Stimulated activated CD8-positive, alpha-beta memory T cell treated with anti-CD3 and anti-CD28 coated beads, Interleukin-7, amount 100 ng/mL, for 48 hours (primary cell): ENCODE results near the gene TSPYL1.
"Not testable (repeated sequence)": the region's sequence is repeated elsewhere in the genome, so short reads cannot be mapped to it uniquely, and the experiment has no call there.

ENCODE experiments used
- DNase-seq, 2 donors: peaks; one replicate each; pipeline ENCODE4 v3.0.0-alpha.2; 2020; ENCODE audit warnings: low read depth in 1 of 2; ENCODE audit errors: extremely low read depth in 1 of 2

Gene TSPYL1

DNA sequence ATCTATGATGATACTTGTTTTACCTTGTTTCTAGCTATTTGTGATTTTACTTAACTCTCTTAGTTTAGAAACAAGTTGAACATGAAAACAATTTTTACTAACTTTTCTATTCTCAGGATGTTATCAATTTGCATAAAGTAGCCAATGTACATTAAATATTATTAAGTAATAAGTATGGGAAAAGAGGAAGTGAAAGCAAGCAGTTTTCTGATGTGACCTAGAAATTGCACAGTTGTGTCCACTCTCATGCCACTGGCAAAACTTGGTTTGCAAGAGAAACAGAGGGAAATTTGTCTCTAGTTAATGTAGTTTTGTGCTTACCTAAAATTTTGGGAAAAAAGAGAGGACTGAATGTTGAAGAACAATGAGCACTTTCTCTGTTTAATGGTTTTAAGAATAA lies 19.2 kb upstream of the TSPYL1 start:
- no peak for DNase-seq

DNA sequence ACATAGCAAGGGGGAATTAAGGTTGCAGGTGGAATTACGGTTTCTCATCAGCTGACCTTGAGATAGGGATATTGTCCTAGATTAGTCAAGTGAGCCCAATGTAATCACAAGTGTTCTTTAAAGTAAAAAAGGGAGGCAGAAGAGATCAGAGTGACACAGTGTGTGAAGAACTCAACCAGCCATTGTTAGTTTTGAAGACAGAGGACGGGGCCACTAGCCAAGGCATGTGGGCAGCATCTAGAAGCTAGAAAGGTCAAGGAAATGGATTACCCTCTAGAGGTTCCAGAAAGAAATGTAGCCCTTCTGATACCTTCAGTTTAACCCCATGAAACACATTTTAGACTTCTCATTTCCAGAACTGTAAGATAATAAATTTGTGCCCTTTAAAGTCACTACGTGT lies 18.5 kb upstream of the TSPYL1 start:
- DNase-seq, result no peak

DNA sequence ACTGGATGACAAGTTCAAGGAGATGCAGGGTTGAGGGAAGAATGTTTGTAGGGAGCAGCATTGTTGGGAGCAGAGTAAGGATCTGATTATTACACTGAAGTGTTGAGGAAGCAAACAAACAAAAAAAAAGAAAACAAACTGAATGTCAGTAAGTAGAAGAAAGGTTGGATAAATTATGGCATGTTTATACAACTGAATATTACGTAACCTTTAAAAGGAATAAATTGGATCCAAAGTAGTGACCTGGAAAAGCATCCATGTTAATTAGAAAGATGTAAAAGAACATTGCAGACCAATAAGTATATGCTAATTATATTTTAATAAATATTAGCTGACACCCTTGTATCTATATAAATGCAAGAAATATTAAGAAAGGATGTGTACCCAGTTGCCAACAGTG lies 12.8 kb upstream of the TSPYL1 start:
- DNase-seq, result no peak

DNA sequence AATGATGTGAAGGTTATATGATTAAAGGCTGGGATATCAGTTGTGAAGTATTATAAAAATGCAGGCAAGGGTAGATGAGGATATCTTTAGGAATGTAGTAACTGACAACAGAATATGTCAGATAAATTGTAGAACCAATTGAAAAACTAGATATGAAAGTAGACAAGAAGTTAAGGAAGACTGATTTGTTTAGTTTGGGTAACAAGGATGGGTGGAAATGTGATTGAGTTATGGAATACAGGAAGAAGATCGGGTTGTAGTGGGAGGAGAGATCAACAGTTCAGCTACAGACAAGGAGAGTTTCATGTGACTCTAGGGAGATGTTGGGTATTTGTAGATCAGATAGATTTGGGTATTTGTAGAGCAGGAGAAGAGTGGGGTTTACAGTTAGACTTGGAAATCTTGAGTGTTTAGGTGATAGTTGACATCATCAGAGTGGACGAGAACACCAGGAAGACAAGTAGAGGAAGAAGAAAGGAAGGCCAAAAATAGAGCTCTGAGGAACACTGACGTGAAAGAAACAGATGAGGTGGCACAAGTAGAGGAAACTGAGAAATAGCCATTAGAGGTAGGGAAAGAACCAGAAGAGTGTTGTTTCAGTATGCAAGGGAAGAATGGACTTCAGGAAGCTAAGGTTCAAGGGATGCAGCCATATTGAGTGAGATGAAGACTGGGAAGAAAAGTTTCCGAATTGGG lies 12.1 kb upstream of the TSPYL1 start:
- DNase-seq, result no peak

DNA sequence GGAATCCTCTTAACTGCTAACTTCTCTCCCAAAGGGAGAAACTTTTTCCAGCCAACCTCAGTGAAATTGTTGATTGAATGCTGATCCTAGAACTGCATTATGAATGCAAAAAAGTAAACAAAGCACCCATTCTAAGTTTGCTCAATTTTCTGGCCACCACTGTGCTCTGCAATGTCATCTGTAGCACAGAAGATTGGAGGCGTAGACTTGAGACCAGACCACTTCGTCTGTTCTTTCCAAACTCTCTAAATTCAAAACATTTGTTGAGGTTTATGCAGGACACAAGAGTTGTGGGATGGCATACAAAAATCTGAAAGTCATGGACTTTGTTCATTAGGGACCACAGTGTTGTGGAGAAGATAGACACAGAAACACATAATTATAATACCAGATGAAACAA lies 11.1 kb upstream of the TSPYL1 start:
- no peak for DNase-seq

DNA sequence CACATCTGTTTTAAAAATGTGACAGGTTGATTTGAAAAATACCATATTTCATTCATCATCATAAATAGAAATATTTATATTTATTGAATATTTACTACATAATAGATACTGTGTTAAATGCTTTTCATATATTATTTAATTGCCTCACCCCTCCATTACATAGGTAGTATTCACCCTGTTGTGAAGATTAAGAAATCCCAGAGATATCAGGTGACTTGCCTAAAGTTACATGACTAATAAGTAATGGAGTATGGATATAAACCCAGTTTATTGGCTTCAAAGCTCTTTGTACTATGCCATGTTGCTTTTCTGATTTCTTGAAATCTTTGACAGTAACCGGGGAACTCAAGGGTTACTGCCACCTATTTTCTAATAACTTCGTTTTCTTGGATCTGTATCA lies 10.1 kb upstream of the TSPYL1 start:
- DNase-seq, result no peak

DNA sequence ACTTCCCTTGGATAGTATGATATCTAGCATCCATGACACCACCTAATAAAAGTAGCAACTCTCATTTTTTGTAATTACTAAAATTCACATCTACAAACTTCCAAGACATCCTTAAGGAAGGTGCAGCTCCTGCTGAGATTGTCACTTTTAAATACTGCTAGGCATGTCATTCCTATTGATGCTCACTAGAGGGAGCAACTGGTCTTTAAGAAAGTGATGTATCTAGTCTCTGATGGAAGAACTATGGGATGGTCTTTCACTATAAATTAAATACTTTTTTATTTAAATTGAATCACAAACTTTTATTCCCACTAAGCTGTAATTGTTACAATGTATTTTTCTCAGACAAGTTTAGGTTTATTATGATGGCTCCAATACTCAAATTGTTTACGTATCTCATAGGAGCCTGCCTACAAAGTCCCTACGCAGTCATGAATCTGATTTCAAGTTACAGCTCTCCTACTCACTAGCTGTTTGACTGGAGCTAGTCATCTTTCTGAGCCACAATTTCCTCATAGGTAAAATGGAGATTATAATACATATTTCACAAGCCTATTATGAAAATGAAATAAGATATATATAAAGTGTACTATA lies 8.1 kb upstream of the TSPYL1 start:
- DNase-seq, result no peak

DNA sequence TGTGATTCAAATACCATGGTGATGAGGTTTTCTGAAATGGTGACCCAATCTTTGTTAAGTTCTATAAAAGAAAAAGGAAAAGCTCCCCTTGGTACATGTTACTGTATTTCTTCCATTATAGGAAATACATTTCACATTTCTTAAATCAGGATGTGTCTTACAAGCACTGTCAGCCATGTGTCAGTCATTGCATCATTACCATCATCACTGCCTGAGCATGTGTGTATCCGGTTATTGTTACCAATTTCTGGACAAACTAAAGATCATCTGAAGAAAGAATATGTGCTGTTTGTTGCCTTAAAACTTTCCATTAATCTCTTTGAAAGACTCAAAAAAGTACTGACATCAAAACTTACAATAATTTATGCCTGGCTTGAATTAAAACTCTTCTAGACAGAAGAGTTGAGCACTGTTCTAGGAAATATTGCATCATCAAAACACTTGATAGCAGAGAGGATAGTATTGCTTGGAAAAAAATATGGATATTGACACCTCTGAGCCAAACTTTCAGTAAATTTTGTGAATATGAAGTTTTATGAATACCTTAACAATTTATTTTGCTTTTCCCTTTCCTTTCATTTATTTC lies 7.1 kb upstream of the TSPYL1 start:
- no peak for DNase-seq

DNA sequence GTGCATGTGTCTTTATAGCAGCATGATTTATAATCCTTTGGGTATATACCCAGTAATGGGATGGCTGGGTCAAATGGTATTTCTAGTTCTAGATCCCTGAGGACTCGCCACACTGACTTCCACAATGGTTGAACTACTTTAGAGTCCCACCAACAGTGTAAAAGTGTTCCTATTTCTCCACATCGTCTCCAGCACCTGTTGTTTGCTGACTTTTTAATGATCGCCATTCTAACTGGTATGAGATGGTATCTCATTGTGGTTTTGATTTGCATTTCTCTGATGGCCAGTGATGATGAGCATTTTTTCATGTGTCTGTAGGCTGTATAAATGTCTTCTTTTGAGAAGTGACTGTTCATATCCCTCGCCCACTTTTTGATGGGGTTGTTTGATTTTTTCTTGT lies 5.3 kb upstream of the TSPYL1 start:
- DNase-seq, result not testable (repeated sequence)

DNA sequence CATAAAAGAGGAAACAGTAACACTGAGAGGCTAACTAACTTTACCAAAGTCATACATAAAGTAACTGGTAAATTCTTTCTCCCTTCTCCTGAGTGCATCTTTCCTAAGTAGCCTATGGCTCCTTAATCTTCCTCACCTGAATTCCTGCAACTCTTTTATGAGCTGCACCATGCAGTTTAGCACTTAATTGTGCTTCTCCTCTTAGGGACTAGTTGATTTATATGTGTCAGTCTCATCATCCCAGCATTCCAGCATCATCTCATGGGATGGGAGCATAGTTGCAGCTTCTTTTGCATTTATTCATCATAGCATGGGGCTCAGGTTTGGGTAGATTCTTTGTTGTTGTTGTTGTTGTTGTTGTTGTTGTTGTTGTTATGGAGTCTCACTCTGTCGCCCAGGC lies 3.5 kb upstream of the TSPYL1 start:
- DNase-seq, result no peak

DNA sequence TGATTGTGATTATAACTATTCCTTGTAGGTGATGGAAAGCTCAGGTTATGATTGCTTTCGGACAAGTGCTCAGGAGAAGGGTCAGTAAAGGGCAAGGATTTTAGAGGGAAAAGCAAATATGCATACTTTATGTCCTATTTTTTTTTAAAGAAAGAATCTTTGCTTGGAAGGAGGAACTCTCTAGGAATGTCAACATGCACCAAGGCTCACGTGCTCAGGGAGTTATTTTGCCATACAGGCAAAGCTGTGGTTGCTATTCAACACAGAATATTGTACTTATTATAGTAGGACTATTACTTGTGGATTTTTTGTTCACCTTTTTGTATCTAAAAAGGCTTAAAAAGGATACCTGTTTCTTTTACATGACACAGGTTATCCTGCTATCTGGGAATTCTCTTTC lies 3.0 kb upstream of the TSPYL1 start:
- no peak for DNase-seq

DNA sequence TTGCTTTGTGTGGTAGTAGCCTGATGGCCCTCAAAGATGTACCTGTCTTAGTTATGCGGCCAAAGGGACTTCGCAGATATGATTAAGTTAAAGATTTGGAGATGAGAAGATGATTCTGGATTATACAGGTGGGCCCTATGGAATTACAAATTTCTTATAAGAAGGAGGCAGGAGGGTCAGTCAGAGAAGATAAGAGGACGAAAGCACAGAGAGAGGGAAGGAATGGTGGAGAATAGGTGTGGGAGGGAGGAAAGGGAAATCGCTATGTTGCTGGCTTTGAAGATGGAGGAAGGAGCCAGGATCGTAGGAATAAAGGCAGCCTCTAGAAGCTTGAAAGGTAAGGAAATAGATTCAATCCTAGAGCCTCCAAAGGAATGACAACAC lies 1.2 kb upstream of the TSPYL1 start:
- no peak for DNase-seq

DNA sequence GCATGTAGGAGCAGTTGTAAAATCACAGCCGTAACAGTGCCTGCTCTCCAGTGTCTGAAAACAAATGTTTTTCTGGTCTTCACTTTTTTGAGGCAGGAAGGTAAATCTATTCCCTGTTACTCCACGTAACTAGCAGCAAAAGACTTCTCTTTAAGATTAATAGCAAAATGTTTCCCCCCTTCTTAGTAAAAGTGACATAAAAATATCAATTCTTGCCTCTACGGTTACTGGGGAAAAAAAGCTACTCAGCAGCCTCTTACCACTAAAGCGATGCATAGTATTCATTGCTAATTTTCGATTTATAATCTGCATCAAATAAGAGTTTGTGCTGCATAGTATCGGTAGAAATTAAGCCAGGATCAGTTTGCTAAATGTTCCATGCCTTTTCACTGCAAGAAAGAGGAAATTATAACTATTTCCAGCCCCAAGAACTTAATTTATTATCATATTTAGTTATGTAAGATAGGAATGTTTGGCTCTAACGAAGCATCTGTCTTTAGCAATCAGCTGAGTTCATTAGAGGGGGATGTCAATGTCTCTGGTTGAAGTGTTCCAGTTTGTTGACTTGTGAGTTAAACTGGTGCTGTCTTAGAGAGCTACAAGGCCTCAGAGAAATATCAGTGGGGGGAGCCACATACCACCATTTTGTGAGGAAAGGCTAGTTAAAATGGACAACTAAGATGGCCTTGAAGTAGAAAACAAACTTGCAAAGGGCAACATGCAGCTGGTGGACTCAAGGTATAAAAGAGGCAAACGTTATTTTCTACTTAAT lies 617 bp upstream of the TSPYL1 start:
- DNase-seq, result no peak

DNA sequence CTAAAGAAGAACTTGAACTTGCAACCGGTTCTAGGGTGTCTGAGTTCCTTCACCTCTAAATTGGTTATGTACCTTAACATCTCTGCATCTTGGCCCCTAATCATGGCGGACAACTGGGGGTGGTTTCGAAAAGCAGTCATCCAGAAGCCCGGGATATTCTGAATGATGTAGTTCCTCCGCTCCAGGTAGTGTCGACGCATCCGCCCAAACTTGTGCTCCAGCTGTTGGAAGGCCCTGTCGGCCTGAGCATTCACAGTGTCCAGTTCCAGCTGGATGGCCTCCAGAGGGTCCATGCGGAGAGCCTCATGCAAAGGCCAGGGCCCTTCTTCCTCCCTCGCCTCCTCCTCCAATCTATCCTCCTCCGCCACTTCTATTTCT lies 887 bp downstream of the TSPYL1 start:
- DNase-seq, result no peak

DNA sequence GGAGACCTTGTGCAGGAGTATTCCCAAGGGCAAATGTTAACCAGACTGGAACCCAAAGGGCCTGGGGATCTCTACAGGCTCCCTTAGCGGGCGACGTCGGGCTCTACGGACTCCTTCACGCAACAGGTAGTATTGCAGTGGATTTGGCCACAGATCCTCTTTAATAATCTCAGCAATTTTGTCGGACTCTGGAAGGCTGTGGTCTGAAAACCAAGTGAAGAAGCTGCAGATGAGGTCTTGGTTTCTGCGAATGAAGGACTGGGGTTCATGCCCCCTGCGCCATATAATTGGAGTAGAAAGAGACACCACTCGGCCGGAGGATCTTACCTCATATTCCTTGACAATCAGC lies 1.3 kb downstream of the TSPYL1 start:
- no peak for DNase-seq

DNA sequence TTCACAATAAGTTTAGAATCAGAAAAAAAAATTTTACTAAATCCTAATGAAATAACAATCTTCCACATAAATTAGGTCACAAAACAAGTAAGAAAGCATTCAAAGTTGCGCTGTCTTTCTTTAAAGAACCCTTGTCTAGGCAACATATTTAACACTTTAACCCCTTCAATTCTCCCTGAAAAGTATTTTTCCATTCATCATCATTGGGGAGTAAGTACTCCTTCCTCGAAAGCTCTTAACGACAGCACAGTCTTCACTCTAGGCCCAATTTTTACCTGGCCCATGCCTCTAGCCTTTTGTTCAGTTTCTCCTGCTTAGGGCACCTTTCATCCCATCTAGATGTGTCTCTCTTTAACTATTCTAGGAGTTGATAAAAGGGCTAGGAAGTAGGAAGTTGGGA lies 2.6 kb downstream of the TSPYL1 start:
- no peak for DNase-seq

DNA sequence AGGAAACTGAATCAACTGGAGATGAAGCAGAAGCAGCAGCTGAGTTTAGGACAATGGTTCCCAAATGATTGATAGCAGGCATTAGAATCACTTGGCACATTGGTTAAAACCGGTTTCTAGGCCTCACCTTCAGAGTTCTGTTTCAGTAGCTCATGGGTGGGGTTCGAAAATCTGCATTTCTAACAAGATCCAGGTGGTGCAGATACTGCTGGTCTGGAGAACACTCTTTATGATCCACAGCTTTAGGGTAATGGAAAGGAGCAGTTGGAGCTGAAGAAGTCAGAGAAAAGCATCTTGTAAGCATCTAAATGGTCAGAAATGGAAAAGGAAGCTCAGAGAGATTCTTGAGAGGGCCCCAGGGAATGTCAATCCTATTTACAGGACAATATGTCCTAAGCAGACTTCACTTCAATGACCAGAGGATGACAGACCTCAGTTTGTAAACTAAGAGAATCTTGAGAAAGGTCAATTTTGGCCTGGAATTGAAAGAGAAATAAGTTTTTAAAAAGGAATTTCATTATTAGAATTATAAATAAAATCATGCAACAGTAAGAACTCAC lies 8.5 kb downstream of the TSPYL1 start:
- DNase-seq, result no peak

DNA sequence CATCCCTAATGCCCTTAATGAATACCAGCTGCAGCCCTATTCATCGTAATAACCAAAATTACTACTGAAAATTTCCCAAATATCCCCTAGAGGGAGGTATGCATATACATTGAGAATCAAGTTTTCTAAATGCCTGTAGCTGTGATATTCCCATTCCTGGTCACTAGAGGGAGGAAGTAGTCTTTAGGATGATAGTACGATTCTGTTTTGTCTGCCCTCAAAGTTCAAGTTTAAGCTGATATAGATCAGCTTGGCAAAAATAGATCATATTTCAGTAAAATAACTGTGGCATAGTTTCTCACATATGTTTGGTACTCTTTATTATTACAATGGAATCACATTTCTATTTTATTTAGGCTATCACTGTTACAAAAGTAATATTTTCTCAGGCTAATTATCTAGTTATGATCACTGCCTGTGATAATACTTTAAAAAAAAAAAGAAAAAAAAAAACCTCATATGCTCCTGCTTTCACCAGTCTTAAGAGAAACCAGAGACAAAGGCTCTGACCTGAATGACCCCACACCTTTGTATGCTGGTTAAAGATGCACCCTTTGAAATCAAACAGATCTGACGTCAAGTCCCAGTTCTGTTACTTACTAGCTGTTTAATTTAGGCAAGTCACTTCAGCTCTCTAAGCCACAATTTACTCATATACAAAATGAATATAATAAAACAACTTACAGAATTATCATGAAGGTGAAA lies 11.0 kb downstream of the TSPYL1 start:
- no peak for DNase-seq

DNA sequence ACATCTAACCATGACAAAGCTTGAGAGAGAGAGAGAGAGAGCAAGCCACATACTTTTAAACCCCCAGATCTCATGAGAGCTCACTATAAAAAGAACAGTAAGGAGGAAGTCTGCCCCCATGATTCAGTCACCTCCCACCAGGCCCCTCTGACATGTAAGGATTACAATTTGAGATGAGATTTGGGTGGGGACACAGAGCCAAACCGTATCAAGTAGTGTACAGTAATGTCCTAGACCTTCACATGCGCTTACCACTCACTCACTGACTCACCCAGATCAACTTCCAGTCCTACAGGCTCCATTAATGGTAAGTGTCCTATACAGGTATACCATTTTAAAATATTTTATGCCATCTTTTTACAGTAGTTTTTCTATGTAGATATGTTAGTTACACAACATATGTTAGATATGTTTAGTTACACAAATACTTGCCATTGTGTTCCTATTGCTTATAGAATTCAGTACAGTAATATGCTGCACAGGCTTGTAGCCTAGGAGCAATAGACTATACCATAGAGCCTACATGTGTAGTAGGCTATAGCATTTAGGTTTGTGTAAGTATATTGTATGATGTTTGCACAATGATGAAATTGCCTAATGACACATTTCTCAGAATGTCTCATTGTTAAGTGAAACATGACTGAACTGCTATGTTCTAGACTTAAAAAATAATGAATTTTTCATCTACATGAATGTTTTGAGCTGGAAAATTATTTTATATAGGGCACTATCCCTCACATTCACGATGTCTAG lies 11.7 kb downstream of the TSPYL1 start:
- no peak for DNase-seq

DNA sequence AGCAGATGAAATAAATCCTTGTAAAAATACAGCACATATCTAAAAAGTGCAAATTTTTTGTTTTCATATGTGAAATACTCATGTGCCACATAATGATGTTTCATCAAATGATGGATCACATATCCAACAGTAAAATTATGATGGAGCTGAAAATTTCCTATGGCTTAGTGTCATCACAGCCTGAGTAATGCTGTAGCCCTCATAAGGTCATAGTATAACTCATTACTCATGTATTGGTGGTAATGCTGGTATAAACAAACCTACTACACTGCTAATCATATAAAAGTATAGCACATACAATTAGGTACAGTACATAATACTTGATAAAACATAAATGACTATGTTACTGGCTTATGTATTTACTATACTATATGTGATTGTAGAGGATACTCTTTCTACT lies 12.9 kb downstream of the TSPYL1 start:
- no peak for DNase-seq
